GM12892 (cell line): ENCODE results near the gene TPSD1.
"Not testable (repeated sequence)": the region's sequence is repeated elsewhere in the genome, so short reads cannot be mapped to it uniquely, and the experiment has no call there.

ENCODE experiments used
- POLR2A ChIP-seq: IDR thresholded peaks from 2 replicates; pipeline ENCODE4 v1.6.1; 2011; ENCODE audit warnings: low read depth, low read length, control low read depth
- POLR2AphosphoS5 ChIP-seq: IDR thresholded peaks from 2 replicates; pipeline ENCODE4 v1.6.1; 2011; ENCODE audit warnings: low read depth, low read length, control low read depth
- TAF1 ChIP-seq: IDR thresholded peaks from 2 replicates; pipeline ENCODE4 v1.6.1; 2011; ENCODE audit warnings: low read depth, mild to moderate bottlenecking, control low read depth, low read length, borderline replicate concordance

GRCh38 chr16:1225728-1226311, 30.0 kb upstream of the TPSD1 start:
- TF ChIP-seq POLR2A, TAF1, POLR2AphosphoS5: not testable (repeated sequence)
